Kidney glomerular epithelial cell (primary cell): ENCODE measurements around the gene C11orf68.

ENCODE experiments used
- DNase-seq: peaks from one replicate; lab custom pipeline; 2025; lab: John Stamatoyannopoulos, UW

The C11orf68 gene

GRCh38 chr11:65871811-65872548 lies 46.9 kb downstream of the C11orf68 start:
- DNase-seq, result no peak

GRCh38 chr11:65870706-65871681 lies 47.9 kb downstream of the C11orf68 start:
- no peak for DNase-seq

- no peak for DNase-seq
These were observed 48.6 kb downstream of the C11orf68 start for GRCh38 chr11:65870307-65870658.

- DNase-seq, result no peak
These were observed 49.1 kb downstream of the C11orf68 start for GRCh38 chr11:65869643-65870306.

GRCh38 chr11:65868907-65869306 lies 50.0 kb downstream of the C11orf68 start:
- no peak for DNase-seq

GRCh38 chr11:65868076-65868667 lies 50.7 kb downstream of the C11orf68 start:
- DNase-seq, result no peak

GRCh38 chr11:65867284-65868071 lies 51.4 kb downstream of the C11orf68 start:
- no peak for DNase-seq
